SK-N-SH (cell line): ENCODE measurements around the gene ATP5F1D.

ENCODE experiments used
- JUND ChIP-seq: IDR thresholded peaks from 2 replicates; pipeline ENCODE4 v1.4.0; 2012
- TAF1 ChIP-seq: IDR thresholded peaks from 2 replicates; pipeline ENCODE4 v1.6.1; 2012; ENCODE audit warnings: low read depth, mild to moderate bottlenecking, low read length, moderate library complexity, borderline replicate concordance
- TF ChIP-seq, protein P1 (sequence below): fragments of 200-600 bp; sonication (generic); IDR thresholded peaks from 2 replicates; pipeline ENCODE4 v1.6.1; 2017; ENCODE audit warnings: antibody characterized with exemption, mild to moderate bottlenecking, moderate library complexity

DNA sequence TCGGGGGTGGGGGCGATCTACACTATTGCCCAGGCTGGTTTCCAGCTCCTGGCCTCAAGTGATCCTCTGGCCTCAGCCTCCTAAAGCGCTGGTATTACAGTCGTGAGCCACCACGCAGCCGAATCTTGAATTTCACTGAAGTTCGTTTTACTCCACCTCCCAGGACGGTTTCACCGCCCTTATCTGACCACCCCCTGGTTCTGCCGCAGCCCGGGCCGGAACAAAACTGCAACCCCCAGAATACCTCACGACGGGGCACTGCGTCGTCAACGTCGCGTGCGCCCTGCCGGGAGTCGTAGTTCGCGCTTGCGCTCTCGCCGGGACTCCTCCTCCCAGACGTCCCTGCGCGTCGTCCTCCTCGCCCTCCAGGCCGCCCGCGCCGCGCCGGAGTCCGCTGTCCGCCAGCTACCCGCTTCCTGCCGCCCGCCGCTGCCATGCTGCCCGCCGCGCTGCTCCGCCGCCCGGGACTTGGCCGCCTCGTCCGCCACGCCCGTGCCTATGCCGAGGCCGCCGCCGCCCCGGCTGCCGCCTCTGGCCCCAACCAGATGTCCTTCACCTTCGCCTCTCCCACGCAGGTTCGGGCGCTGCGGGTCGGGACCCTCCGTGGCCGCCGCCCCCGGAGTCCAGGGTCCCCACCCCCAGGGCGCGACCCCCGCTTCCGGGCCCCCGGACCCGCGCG, at the start of gene ATP5F1D:
- TF ChIP-seq JUND (no peak), TAF1 (peak; percentile 4; the same call in 1 of the 2 replicates)
- TF ChIP-seq, protein P1, sequence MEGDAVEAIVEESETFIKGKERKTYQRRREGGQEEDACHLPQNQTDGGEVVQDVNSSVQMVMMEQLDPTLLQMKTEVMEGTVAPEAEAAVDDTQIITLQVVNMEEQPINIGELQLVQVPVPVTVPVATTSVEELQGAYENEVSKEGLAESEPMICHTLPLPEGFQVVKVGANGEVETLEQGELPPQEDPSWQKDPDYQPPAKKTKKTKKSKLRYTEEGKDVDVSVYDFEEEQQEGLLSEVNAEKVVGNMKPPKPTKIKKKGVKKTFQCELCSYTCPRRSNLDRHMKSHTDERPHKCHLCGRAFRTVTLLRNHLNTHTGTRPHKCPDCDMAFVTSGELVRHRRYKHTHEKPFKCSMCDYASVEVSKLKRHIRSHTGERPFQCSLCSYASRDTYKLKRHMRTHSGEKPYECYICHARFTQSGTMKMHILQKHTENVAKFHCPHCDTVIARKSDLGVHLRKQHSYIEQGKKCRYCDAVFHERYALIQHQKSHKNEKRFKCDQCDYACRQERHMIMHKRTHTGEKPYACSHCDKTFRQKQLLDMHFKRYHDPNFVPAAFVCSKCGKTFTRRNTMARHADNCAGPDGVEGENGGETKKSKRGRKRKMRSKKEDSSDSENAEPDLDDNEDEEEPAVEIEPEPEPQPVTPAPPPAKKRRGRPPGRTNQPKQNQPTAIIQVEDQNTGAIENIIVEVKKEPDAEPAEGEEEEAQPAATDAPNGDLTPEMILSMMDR, result no peak
